Measurements from ENCODE around the gene PSMD6.

DNA sequence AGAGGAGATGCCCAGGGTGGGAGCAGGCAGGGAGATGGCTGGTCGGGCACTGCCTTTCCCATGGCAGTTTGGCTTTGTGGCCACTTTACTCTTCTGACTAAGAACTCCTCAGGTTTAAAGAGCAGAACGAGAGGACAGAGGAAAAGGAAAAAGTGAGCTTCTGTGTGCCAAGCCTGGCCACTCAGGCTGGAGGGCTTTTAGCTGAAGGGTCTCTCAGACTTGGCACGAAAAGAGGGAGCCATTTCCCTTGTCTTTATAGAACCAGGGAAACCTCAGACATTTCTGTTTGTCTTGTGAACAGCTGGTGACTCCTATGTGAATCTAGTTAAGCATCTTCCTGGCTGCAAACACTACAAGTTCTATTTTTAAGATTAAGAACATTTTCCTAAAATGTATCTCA, 23.3 kb upstream of the PSMD6 start:
- TF ChIP-seq POLR2AphosphoS5 (IDR thresholded peaks at IDR 0.05; ENCODE audit: low read depth, low read length) (no peak), POLR2A (IDR thresholded peaks at IDR 0.05; ENCODE audit: low read depth, low read length) (no peak)
